DOHH2 (cell line): Measurements from ENCODE around the gene CCDC85A.

Source experiments
- H3F3A ChIP-seq: fragments of 200-600 bp; sonication (generic), shearing (Covaris generic); 2 replicates; pipeline ENCODE4 v1.6.0; 2016; ENCODE audit warnings: antibody characterized with exemption, mild to moderate bottlenecking; ENCODE audit not compliant: control insufficient read depth, insufficient read depth
- H3K27ac ChIP-seq: fragments of 200-600 bp; sonication (generic); 2 replicates; pipeline ENCODE4 v1.5.1; 2014; ENCODE audit warnings: low read depth, mild to moderate bottlenecking, low read length, moderate library complexity
- H3K27me3 ChIP-seq: fragments of 200-600 bp; sonication (generic); 2 replicates; pipeline ENCODE4 v1.6.1; 2014; ENCODE audit warnings: mild to moderate bottlenecking, low read length, mixed read lengths; ENCODE audit not compliant: control insufficient read depth
- H3K36me3 ChIP-seq: fragments of 200-600 bp; sonication (generic); 2 replicates; pipeline ENCODE4 v1.6.1; 2014; ENCODE audit warnings: mild to moderate bottlenecking, low read length, moderate library complexity, mixed read lengths; ENCODE audit not compliant: control insufficient read depth
- H3K4me1 ChIP-seq: fragments of 200-600 bp; sonication (generic); 2 replicates; pipeline ENCODE4 v1.6.1; 2014; ENCODE audit warnings: mild to moderate bottlenecking, low read length, mixed read lengths; ENCODE audit not compliant: control insufficient read depth
- H3K4me2 ChIP-seq: fragments of 200-600 bp; sonication (generic); 2 replicates; pipeline ENCODE4 v1.6.0; 2014; ENCODE audit warnings: mild to moderate bottlenecking, low read length, moderate library complexity
- H3K4me3 ChIP-seq: fragments of 200-600 bp; sonication (generic); 2 replicates; pipeline ENCODE4 v1.5.1; 2014; ENCODE audit warnings: mild to moderate bottlenecking, low read length, mixed read lengths
- H3K79me2 ChIP-seq: fragments of 200-600 bp; sonication (generic); 2 replicates; pipeline ENCODE4 v1.6.1; 2014; ENCODE audit warnings: mild to moderate bottlenecking, low read length, mixed read lengths; ENCODE audit not compliant: control insufficient read depth
- H3K9me2 ChIP-seq: fragments of 200-600 bp; sonication (generic); replicated peaks from 2 replicates; pipeline ENCODE4 v1.6.1; 2014; ENCODE audit warnings: mild to moderate bottlenecking, low read length, mixed read lengths; ENCODE audit not compliant: control insufficient read depth
- H3K9me3 ChIP-seq: fragments of 200-600 bp; sonication (generic); 2 replicates; pipeline ENCODE4 v1.6.1; 2014; ENCODE audit warnings: antibody characterized with exemption, low read length, mixed read lengths; ENCODE audit not compliant: control insufficient read depth, insufficient read depth
- H4K20me1 ChIP-seq: fragments of 200-600 bp; sonication (generic); 2 replicates; pipeline ENCODE4 v1.6.0; 2014; ENCODE audit warnings: low read depth, mild to moderate bottlenecking, antibody characterized with exemption, low read length, moderate library complexity; ENCODE audit not compliant: control insufficient read depth, insufficient read depth
- CTCF ChIP-seq: fragments of 200-600 bp; sonication (generic); IDR thresholded peaks from one replicate; pipeline ENCODE4 v1.5.1; 2014; ENCODE audit warnings: antibody characterized with exemption, mild to moderate bottlenecking, low read depth, low read length; ENCODE audit not compliant: poor library complexity, severe bottlenecking
- EZH2phosphoT487 ChIP-seq: fragments of 200-600 bp; sonication (generic); IDR thresholded peaks from 2 replicates; pipeline ENCODE4 v1.6.1; 2017; ENCODE audit warnings: borderline replicate concordance, mild to moderate bottlenecking, antibody characterized with exemption, low read length, moderate library complexity, mixed read lengths

Gene CCDC85A

GRCh38 chr2:56379066-56379465 is 195.3 kb downstream of the CCDC85A start:
- H3K4me1 ChIP-seq: peaks cover 13% of the 10 kb centered on the region
- no peaks in the 10 kb centered on the region for H3F3A ChIP-seq
- H3K27ac ChIP-seq: no peak overlapping the region
- H3K9me2 ChIP-seq: no peaks in the 10 kb centered on the region
- no peaks in the 10 kb centered on the region for H3K27me3 ChIP-seq
- H3K79me2 ChIP-seq: peaks cover 57% of the 10 kb centered on the region
- peaks cover 57% of the 10 kb centered on the region for H3K36me3 ChIP-seq
- TF ChIP-seq EZH2phosphoT487 (no peak), CTCF (no peak)
- H4K20me1 ChIP-seq: no peaks in the 10 kb centered on the region
- H3K4me2 ChIP-seq: no peak overlapping the region
- H3K9me3 ChIP-seq: no peaks in the 10 kb centered on the region
- no peak overlapping the region for H3K4me3 ChIP-seq

GRCh38 chr2:56380861-56381260 is 197.1 kb downstream of the CCDC85A start:
- TF ChIP-seq CTCF (no peak), EZH2phosphoT487 (no peak)
- Histone ChIP-seq H3K4me3 (no peak overlapping the region), H3K9me3 (no peaks in the 10 kb centered on the region), H3K36me3 (peaks cover 49% of the 10 kb centered on the region), H3K79me2 (peaks cover 39% of the 10 kb centered on the region), H3K27me3 (no peaks in the 10 kb centered on the region), H3K27ac (no peak overlapping the region), H3K9me2 (no peaks in the 10 kb centered on the region), H3K4me2 (no peak overlapping the region), H3K4me1 (peaks cover 6% of the 10 kb centered on the region), H3F3A (no peaks in the 10 kb centered on the region), H4K20me1 (no peaks in the 10 kb centered on the region)

- H3F3A ChIP-seq: no peaks in the 10 kb centered on the region
- TF ChIP-seq CTCF: no peak
- no peak for TF ChIP-seq EZH2phosphoT487
These were observed 198.7 kb downstream of the CCDC85A start for GRCh38 chr2:56382466-56382865.

GRCh38 chr2:56386657-56387056 is 202.9 kb downstream of the CCDC85A start:
- H3F3A ChIP-seq: no peaks in the 10 kb centered on the region
- no peaks in the 10 kb centered on the region for H3K27me3 ChIP-seq
- H3K79me2 ChIP-seq: no peaks in the 10 kb centered on the region
- no peaks in the 10 kb centered on the region for H3K4me1 ChIP-seq
- H3K4me2 ChIP-seq: no peak overlapping the region
- H3K9me3 ChIP-seq: no peaks in the 10 kb centered on the region
- no peak overlapping the region for H3K27ac ChIP-seq
- H3K9me2 ChIP-seq: no peaks in the 10 kb centered on the region
- no peak overlapping the region for H3K4me3 ChIP-seq
- H3K36me3 ChIP-seq: peaks cover 21% of the 10 kb centered on the region
- TF ChIP-seq CTCF (no peak), EZH2phosphoT487 (no peak)
- no peaks in the 10 kb centered on the region for H4K20me1 ChIP-seq

More at GRCh38 chr2:56382466-56382865, 198.7 kb downstream of the CCDC85A start:
- H3K27me3 ChIP-seq: no peaks in the 10 kb centered on the region
- no peaks in the 10 kb centered on the region for H4K20me1 ChIP-seq
- H3K9me3 ChIP-seq: no peaks in the 10 kb centered on the region
- no peak overlapping the region for H3K27ac ChIP-seq
- no peaks in the 10 kb centered on the region for H3K9me2 ChIP-seq
- peaks cover 39% of the 10 kb centered on the region for H3K36me3 ChIP-seq
- no peak overlapping the region for H3K4me3 ChIP-seq
- peaks cover 26% of the 10 kb centered on the region for H3K79me2 ChIP-seq
- no peak overlapping the region for H3K4me2 ChIP-seq
- H3K4me1 ChIP-seq: peaks cover 6% of the 10 kb centered on the region
